Measurements from ENCODE around the gene TTLL11. TPM values are rescaled to one million over a fixed set of nuclear protein-coding genes. Genes with fewer than 3 reads are reported as not detected.
"Not testable (repeated sequence)": the region's sequence is repeated elsewhere in the genome, so short reads cannot be mapped to it uniquely, and the experiment has no call there.

Gene TTLL11
- total RNA-seq, 1 donor from 2014 or later = 6.9 TPM

GRCh38 chr9:122005597-122005996 lies 87.5 kb downstream of the TTLL11 start:
- no peaks in the 10 kb centered on the region for H3K27me3 ChIP-seq (ENCODE audit: insufficient read depth, low read length)
- no peak overlapping the region for H3K27ac Mint-ChIP-seq (ENCODE audit: unreplicated experiment)
- H2AFZ ChIP-seq (ENCODE audit: low read depth, low read length) = no peak overlapping the region
- no peak overlapping the region for H3K27ac ChIP-seq (ENCODE audit: low read depth, low read length)
- no peak overlapping the region for H3K4me3 ChIP-seq (ENCODE audit: insufficient read depth, low read depth, low read length)
- H3K4me3 Mint-ChIP-seq (ENCODE audit: unreplicated experiment) = no peak overlapping the region
- TF ChIP-seq CTCF (IDR thresholded peaks at IDR 0.05; ENCODE audit: insufficient read depth, low read depth, low read length) (peak; percentile 44), EZH2 (IDR thresholded peaks at IDR 0.05; ENCODE audit: insufficient read depth, low read length) (no peak)
- H3K36me3 Mint-ChIP-seq (ENCODE audit: low read depth, unreplicated experiment) = no peaks in the 10 kb centered on the region
- no peaks in the 10 kb centered on the region for H3K9me3 Mint-ChIP-seq (ENCODE audit: unreplicated experiment)
- no peaks in the 10 kb centered on the region for H3K36me3 ChIP-seq (ENCODE audit: insufficient read depth, low read length)
- DNase-seq (ENCODE audit: low read depth) (no peak), FAIRE-seq (no peak)
- H3K4me1 Mint-ChIP-seq (ENCODE audit: low read depth, unreplicated experiment) = no peaks in the 10 kb centered on the region
- H3K9me3 ChIP-seq (ENCODE audit: insufficient read depth, low read depth, low read length) = no peaks in the 10 kb centered on the region
- peaks cover 11% of the 10 kb centered on the region for H4K20me1 ChIP-seq (ENCODE audit: insufficient read depth, low read length)
- H3K9ac ChIP-seq (ENCODE audit: low read length) = no peak overlapping the region
- H3K27me3 Mint-ChIP-seq (ENCODE audit: low read depth, unreplicated experiment) = no peaks in the 10 kb centered on the region
- no peaks in the 10 kb centered on the region for H3K79me2 ChIP-seq (ENCODE audit: insufficient read depth, low read length)
- H3K4me2 ChIP-seq (ENCODE audit: low read length) = no peak overlapping the region
- H3K4me1 ChIP-seq (ENCODE audit: insufficient read depth, low read length) = no peaks in the 10 kb centered on the region

GRCh38 chr9:122004589-122004988 lies 88.5 kb downstream of the TTLL11 start:
- H4K20me1 ChIP-seq (ENCODE audit: insufficient read depth, low read length) = peaks cover 11% of the 10 kb centered on the region
- no peak overlapping the region for H2AFZ ChIP-seq (ENCODE audit: low read depth, low read length)
- DNase-seq (ENCODE audit: low read depth) = no peak
- Mint-ChIP-seq H3K9me3 (ENCODE audit: unreplicated experiment) (no peaks in the 10 kb centered on the region), H3K36me3 (ENCODE audit: low read depth, unreplicated experiment) (no peaks in the 10 kb centered on the region), H3K27ac (ENCODE audit: unreplicated experiment) (no peak overlapping the region), H3K4me3 (ENCODE audit: unreplicated experiment) (no peak overlapping the region), H3K27me3 (ENCODE audit: low read depth, unreplicated experiment) (no peaks in the 10 kb centered on the region), H3K4me1 (ENCODE audit: low read depth, unreplicated experiment) (no peaks in the 10 kb centered on the region)
- no peaks in the 10 kb centered on the region for H3K9me3 ChIP-seq (ENCODE audit: insufficient read depth, low read depth, low read length)
- no peak overlapping the region for H3K4me3 ChIP-seq (ENCODE audit: insufficient read depth, low read depth, low read length)
- H3K9ac ChIP-seq (ENCODE audit: low read length) = no peak overlapping the region
- H3K4me1 ChIP-seq (ENCODE audit: insufficient read depth, low read length) = no peaks in the 10 kb centered on the region
- TF ChIP-seq EZH2 (IDR thresholded peaks at IDR 0.05; ENCODE audit: insufficient read depth, low read length) (no peak), CTCF (IDR thresholded peaks at IDR 0.05; ENCODE audit: insufficient read depth, low read depth, low read length) (no peak)
- H3K36me3 ChIP-seq (ENCODE audit: insufficient read depth, low read length) = no peaks in the 10 kb centered on the region
- no peak overlapping the region for H3K4me2 ChIP-seq (ENCODE audit: low read length)
- FAIRE-seq = no peak
- H3K79me2 ChIP-seq (ENCODE audit: insufficient read depth, low read length) = no peaks in the 10 kb centered on the region
- H3K27ac ChIP-seq (ENCODE audit: low read depth, low read length) = no peak overlapping the region
- no peaks in the 10 kb centered on the region for H3K27me3 ChIP-seq (ENCODE audit: insufficient read depth, low read length)

- Histone ChIP-seq H3K9me3 (ENCODE audit: insufficient read depth, low read depth, low read length) (no peaks in the 10 kb centered on the region), H3K4me1 (ENCODE audit: insufficient read depth, low read length) (peaks cover 5% of the 10 kb centered on the region), H2AFZ (ENCODE audit: low read depth, low read length) (no peak overlapping the region), H3K4me2 (ENCODE audit: low read length) (no peak overlapping the region), H3K79me2 (ENCODE audit: insufficient read depth, low read length) (peaks cover 3% of the 10 kb centered on the region), H4K20me1 (ENCODE audit: insufficient read depth, low read length) (peaks cover 25% of the 10 kb centered on the region), H3K36me3 (ENCODE audit: insufficient read depth, low read length) (no peaks in the 10 kb centered on the region), H3K27ac (ENCODE audit: low read depth, low read length) (no peak overlapping the region), H3K4me3 (ENCODE audit: insufficient read depth, low read depth, low read length) (no peak overlapping the region), H3K9ac (ENCODE audit: low read length) (no peak overlapping the region), H3K27me3 (ENCODE audit: insufficient read depth, low read length) (no peaks in the 10 kb centered on the region)
- Mint-ChIP-seq H3K4me3 (ENCODE audit: unreplicated experiment) (no peak overlapping the region), H3K27me3 (ENCODE audit: low read depth, unreplicated experiment) (no peaks in the 10 kb centered on the region), H3K4me1 (ENCODE audit: low read depth, unreplicated experiment) (peaks cover 9% of the 10 kb centered on the region), H3K9me3 (ENCODE audit: unreplicated experiment) (peaks cover 2% of the 10 kb centered on the region), H3K36me3 (ENCODE audit: low read depth, unreplicated experiment) (peaks cover 2% of the 10 kb centered on the region), H3K27ac (ENCODE audit: unreplicated experiment) (no peak overlapping the region)
- no peak for FAIRE-seq
- DNase-seq (ENCODE audit: low read depth) = no peak
- TF ChIP-seq EZH2 (IDR thresholded peaks at IDR 0.05; ENCODE audit: insufficient read depth, low read length) (no peak), CTCF (IDR thresholded peaks at IDR 0.05; ENCODE audit: insufficient read depth, low read depth, low read length) (no peak)
These were observed 91.5 kb downstream of the TTLL11 start for GRCh38 chr9:122001491-122002201.

GRCh38 chr9:122000526-122000925 lies 92.6 kb downstream of the TTLL11 start:
- peak overlapping the region; percentile 16 for H3K27ac Mint-ChIP-seq (ENCODE audit: unreplicated experiment)
- not testable (repeated sequence) for H3K4me1 Mint-ChIP-seq (ENCODE audit: low read depth, unreplicated experiment); H3K4me3 ChIP-seq (ENCODE audit: insufficient read depth, low read depth, low read length); H3K27me3 Mint-ChIP-seq (ENCODE audit: low read depth, unreplicated experiment); H3K79me2 ChIP-seq (ENCODE audit: insufficient read depth, low read length); FAIRE-seq; DNase-seq (ENCODE audit: low read depth); H3K36me3 ChIP-seq (ENCODE audit: insufficient read depth, low read length); H3K4me2 ChIP-seq (ENCODE audit: low read length); H3K4me3 Mint-ChIP-seq (ENCODE audit: unreplicated experiment); H3K36me3 Mint-ChIP-seq (ENCODE audit: low read depth, unreplicated experiment); H3K9me3 ChIP-seq (ENCODE audit: insufficient read depth, low read depth, low read length); H3K4me1 ChIP-seq (ENCODE audit: insufficient read depth, low read length); H3K9ac ChIP-seq (ENCODE audit: low read length); H2AFZ ChIP-seq (ENCODE audit: low read depth, low read length); H3K9me3 Mint-ChIP-seq (ENCODE audit: unreplicated experiment); H3K27ac ChIP-seq (ENCODE audit: low read depth, low read length); H3K27me3 ChIP-seq (ENCODE audit: insufficient read depth, low read length)
- H4K20me1 ChIP-seq (ENCODE audit: insufficient read depth, low read length) = peaks cover 25% of the 10 kb centered on the region
